ENCODE measurements around the gene C1QTNF6. TPM values are rescaled to one million over a fixed set of nuclear protein-coding genes. Genes with fewer than 3 reads are reported as not detected.
"Not testable (repeated sequence)": the region's sequence is repeated elsewhere in the genome, so short reads cannot be mapped to it uniquely, and the experiment has no call there.

Gene C1QTNF6
- total and polyA plus RNA-seq, 10 of the 15 experiments (the other 5 are each of a cell fraction or from before 2014, with no cell fraction given) = 0.16 to 4.1 (median 1.3) TPM

DNA sequence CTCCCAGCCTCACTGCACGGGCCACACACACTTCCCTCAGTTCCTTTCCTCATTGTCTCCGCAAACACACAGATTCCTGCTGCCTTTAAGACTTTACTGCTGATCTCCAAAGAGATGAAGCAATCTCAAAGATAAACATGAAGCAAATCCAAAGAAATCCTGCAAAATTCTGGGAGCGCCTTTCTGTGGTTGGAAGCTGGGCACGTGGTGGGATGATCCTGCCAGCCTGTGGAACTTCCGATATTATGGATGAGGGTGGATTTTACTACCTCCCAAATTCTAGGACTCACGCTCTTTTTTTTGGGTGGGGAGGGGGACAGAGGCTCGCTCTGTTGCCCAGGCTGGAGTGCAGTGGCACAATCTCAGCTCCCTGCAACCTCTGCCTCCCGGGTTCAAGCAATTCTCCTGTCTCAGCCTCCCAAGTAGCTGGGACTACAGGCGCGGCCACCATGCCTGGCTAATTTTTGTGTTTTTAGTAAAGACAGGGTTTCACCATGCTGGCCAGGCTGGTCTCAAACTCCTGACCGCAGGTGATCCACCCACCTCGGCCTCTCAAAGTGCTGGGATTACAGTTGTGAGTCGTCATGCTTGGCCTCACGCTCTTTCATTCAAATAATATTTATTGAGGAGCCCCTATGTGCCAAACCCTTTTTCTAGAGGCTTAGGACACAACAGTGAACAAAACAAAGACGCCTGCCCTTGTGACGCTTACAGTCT, 17.2 kb downstream of the C1QTNF6 start:
- DNase-seq (ENCODE audit: low read depth, low spot score); H3K4me2 ChIP-seq (ENCODE audit: control insufficient read depth, insufficient read depth); in situ Hi-C loops (cut with MboI); intact Hi-C loops (cut with micrococcal nuclease; ENCODE audit: unreplicated experiment); H3K27me3 ChIP-seq (replicated peaks in 1 of 2; ENCODE audit: control insufficient read depth in 2 of 2, insufficient read depth in 2 of 2, low read length in 1 of 2); H3K9me3 ChIP-seq (replicated peaks; ENCODE audit: control insufficient read depth, insufficient read depth, low read length); FAIRE-seq; H3K79me2 ChIP-seq (ENCODE audit: control insufficient read depth, insufficient read depth, low read length); H3K4me3 ChIP-seq; H2AFZ ChIP-seq (ENCODE audit: control insufficient read depth, low read depth, low read length); H3K36me3 ChIP-seq (ENCODE audit: control insufficient read depth in 2 of 2, insufficient read depth in 2 of 2, low read length in 1 of 2); H4K20me1 ChIP-seq (ENCODE audit: control insufficient read depth, insufficient read depth); H3K27ac ChIP-seq (ENCODE audit: control insufficient read depth, insufficient read depth); BruUV-seq (replicated peaks); ATAC-seq; H3K9ac ChIP-seq (ENCODE audit: control insufficient read depth, insufficient read depth, low read length): not testable (repeated sequence)
- ChIA-PET POLR2A (interaction anchor here (0.6 kb wide), 1 partner anchor 176 kb away, joined by 5 read pairs; no protein-coding TSS in a partner anchor), SMC1A (ENCODE audit: uncharacterized antibody, unreplicated experiment) (interaction anchor here (1.0 kb wide), 1 partner anchor 44 kb away, joined by 3 read pairs; no protein-coding TSS in a partner anchor), CTCF (interaction anchor here (0.8 to 2.0 kb wide), 4 partner anchors 21 to 126 kb away, joined by 3 to 5 read pairs (median 4); partner anchors contain the start of gene IL2RB), RAD21 (ENCODE audit: unreplicated experiment) (interaction anchor here (0.9 kb wide), 1 partner anchor 29 kb away, joined by 3 read pairs; no protein-coding TSS in a partner anchor)
- WGBS (ENCODE audit: insufficient coverage, insufficient replicate concordance, low lambda C conversion rate, missing lambda C conversion rate) = 80% methylated on average over 16 of the region's 16 CpGs
- peaks cover 27% of the 10 kb centered on the region for H3K4me1 ChIP-seq (ENCODE audit: control insufficient read depth, insufficient read depth, low read length)

DNA sequence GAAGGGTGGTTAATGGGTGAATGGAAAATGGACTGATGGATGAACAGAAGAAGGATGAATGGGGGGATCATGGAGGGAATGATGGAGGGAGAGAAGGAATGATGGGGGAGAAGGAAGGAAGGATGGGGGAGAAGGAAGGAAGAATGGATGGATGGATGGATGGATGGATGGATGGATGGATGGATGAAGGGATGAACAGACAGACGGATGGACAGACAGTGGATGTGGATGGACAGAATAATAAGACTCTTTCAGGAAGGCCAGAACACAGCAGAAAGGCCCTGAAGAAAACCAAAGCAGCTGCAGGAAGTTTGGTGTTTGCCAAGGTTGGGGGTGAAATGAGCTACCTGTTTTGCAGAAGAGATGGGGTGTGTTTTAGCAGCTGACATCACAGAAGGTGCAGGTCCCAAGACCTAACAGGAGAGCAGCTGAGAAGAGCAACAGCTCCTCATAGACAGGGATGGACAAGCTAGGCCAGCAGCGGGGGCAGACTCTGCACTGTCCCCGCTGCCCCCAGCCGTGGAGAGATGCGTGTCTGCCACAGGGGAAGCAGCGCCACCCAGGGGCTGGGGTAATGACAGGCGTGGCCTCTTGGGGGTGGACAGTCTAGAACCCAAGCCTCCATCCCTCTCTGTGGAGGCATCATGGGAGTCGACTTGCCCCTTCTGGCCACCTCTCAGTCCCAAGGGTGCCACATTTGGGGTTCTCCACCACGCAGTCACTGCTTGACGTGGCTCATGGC, 17.9 kb downstream of the C1QTNF6 start:
- Histone ChIP-seq H3K9me3 (replicated peaks; ENCODE audit: control insufficient read depth, insufficient read depth, low read length) (peaks cover 4% of the 10 kb centered on the region; the same call in 2 of the 3 replicates), H3K36me3 (ENCODE audit: control insufficient read depth in 2 of 2, insufficient read depth in 2 of 2, low read length in 1 of 2) (no peaks in the 10 kb centered on the region), H3K4me2 (ENCODE audit: control insufficient read depth, insufficient read depth) (no peak overlapping the region), H3K27me3 (replicated peaks in 1 of 2; ENCODE audit: control insufficient read depth in 2 of 2, insufficient read depth in 2 of 2, low read length in 1 of 2) (no peaks in the 10 kb centered on the region), H3K79me2 (ENCODE audit: control insufficient read depth, insufficient read depth, low read length) (no peaks in the 10 kb centered on the region), H3K4me3 (no peak overlapping the region), H2AFZ (ENCODE audit: control insufficient read depth, low read depth, low read length) (no peak overlapping the region), H3K9ac (ENCODE audit: control insufficient read depth, insufficient read depth, low read length) (no peak overlapping the region), H3K27ac (ENCODE audit: control insufficient read depth, insufficient read depth) (no peak overlapping the region), H3K4me1 (ENCODE audit: control insufficient read depth, insufficient read depth, low read length) (peaks cover 32% of the 10 kb centered on the region), H4K20me1 (ENCODE audit: control insufficient read depth, insufficient read depth) (no peaks in the 10 kb centered on the region)
- TF ChIP-seq, protein P1, sequence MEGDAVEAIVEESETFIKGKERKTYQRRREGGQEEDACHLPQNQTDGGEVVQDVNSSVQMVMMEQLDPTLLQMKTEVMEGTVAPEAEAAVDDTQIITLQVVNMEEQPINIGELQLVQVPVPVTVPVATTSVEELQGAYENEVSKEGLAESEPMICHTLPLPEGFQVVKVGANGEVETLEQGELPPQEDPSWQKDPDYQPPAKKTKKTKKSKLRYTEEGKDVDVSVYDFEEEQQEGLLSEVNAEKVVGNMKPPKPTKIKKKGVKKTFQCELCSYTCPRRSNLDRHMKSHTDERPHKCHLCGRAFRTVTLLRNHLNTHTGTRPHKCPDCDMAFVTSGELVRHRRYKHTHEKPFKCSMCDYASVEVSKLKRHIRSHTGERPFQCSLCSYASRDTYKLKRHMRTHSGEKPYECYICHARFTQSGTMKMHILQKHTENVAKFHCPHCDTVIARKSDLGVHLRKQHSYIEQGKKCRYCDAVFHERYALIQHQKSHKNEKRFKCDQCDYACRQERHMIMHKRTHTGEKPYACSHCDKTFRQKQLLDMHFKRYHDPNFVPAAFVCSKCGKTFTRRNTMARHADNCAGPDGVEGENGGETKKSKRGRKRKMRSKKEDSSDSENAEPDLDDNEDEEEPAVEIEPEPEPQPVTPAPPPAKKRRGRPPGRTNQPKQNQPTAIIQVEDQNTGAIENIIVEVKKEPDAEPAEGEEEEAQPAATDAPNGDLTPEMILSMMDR (IDR thresholded peaks at IDR 0.05 in 2 of 3, conservative IDR thresholded peaks at IDR 0.05 in 1 of 3; ENCODE audit: control insufficient read depth in 2 of 3, extremely low read depth in 1 of 3, insufficient read depth in 1 of 3, low read depth in 3 of 3, low read length in 3 of 3) = 0 out of 6 replicates have a peak, but pooled peaks of 1 of the 3 experiments have one; percentile 3
- no peak for TF ChIP-seq MTA3 (IDR thresholded peaks at IDR 0.05; ENCODE audit: borderline replicate concordance, low read length)
- no peak for FAIRE-seq
- ChIA-PET CTCF (interaction anchor here (0.8 to 1.0 kb wide), 3 partner anchors 21 to 23 kb away, joined by 3 to 5 read pairs (median 4); partner anchors contain the start of gene IL2RB), POLR2A (interaction anchor here (0.6 kb wide), 2 partner anchors 92 to 176 kb away, joined by 3 to 5 read pairs; no protein-coding TSS in a partner anchor), RAD21 (ENCODE audit: unreplicated experiment) (interaction anchor here (0.7 to 0.9 kb wide), 2 partner anchors 29 to 119 kb away, joined by 3 read pairs; no protein-coding TSS in a partner anchor), SMC1A (ENCODE audit: uncharacterized antibody, unreplicated experiment) (interaction anchor here (0.6 to 1.0 kb wide), 2 partner anchors 21 to 44 kb away, joined by 3 read pairs; no protein-coding TSS in a partner anchor)
- ATAC-seq = no peak
- in situ Hi-C loops (cut with MboI) = no loop called here
- WGBS (ENCODE audit: insufficient coverage, insufficient replicate concordance, low lambda C conversion rate, missing lambda C conversion rate) = 74% methylated on average over 10 of the region's 10 CpGs
- intact Hi-C loops (cut with micrococcal nuclease; ENCODE audit: unreplicated experiment) = no loop called here
- no peak for DNase-seq (ENCODE audit: low read depth, low spot score)
- BruUV-seq (replicated peaks) = no TSS peak

Measured in GM12878 (cell line).